Gastroesophageal sphincter (tissue), 2 donors: Measurements from ENCODE around the gene NIPBL.
"Not testable (repeated sequence)": the region's sequence is repeated elsewhere in the genome, so short reads cannot be mapped to it uniquely, and the experiment has no call there.

Experiments
- EP300 ChIP-seq: sonication (generic); formaldehyde crosslinking; IDR thresholded peaks from one replicate; pipeline ENCODE4 v1.6.1; 2017; ENCODE audit warnings: antibody characterized with exemption, mild to moderate bottlenecking
- POLR2A ChIP-seq, 2 donors: fragments of 450-650 bp; IDR thresholded peaks; one replicate each; pipeline ENCODE4 v1.6.1; 2017; ENCODE audit warnings: antibody characterized with exemption in 2 of 2, mild to moderate bottlenecking in 2 of 2, moderate library complexity in 1 of 2

DNA sequence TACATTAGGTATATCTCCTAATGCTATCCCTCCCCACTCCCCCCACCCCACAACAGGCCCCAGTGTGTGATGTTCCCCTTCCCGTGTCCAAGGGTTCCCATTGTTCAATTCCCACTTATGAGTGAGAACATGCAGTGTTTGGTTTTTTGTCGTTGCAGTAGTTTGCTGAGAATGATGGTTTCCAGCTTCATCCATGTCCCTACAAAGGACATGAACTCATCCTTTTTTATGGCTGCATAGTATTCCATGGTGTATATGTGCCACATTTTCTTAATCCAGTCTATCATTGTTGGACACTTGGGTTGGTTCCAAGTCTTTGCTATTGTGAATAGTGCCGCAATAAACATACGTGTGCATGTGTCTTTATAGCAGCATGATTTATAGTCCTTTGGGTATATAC lies 40.0 kb downstream of the NIPBL start:
- not testable (repeated sequence) for TF ChIP-seq POLR2A (IDR thresholded peaks at IDR 0.05); EP300
